IMR-90 (cell line): ENCODE measurements around the gene TIMM10. TPM values are rescaled to one million over a fixed set of nuclear protein-coding genes. Genes with fewer than 3 reads are reported as not detected.

Source experiments
- ATAC-seq: fragments of 200-7000 bp; cut with Tn5 transposase; 2 replicates; pipeline ENCODE4 v1.9.1; 2020; ENCODE audit warnings: low read depth, mild to moderate bottlenecking, moderate library complexity
- BruUV-seq: library from RNA; stranded (reverse); fragments of 400-500 nt; replicated peaks from 2 replicates; lab custom pipeline; 2021; lab: Mats Ljungman, UMichigan
- CTCF ChIA-PET: fragments of 300-600 bp; formaldehyde crosslinking; extraction: SDS; loops from one replicate; lab custom pipeline; 2021; ENCODE audit warnings: antibody characterized with exemption; lab: Yijun Ruan, JAX
- POLR2A ChIA-PET: fragments of 300-600 bp; sonication (Branson Sonifier 250); formaldehyde crosslinking; loops from one replicate; lab custom pipeline; 2022; ENCODE audit warnings: antibody characterized with exemption; ENCODE audit not compliant: unreplicated experiment; lab: Charles Lee
- DNase-seq: peaks from one replicate; pipeline ENCODE4 v3.0.0; 2013
- H2AFZ ChIP-seq: replicated peaks from 2 replicates; pipeline ENCODE3; 2013; ENCODE audit warnings: low read length, mild to moderate bottlenecking; ENCODE audit not compliant: poor library complexity
- H2AK5ac ChIP-seq: 2 replicates; pipeline ENCODE4 v1.6.1; 2013; ENCODE audit warnings: low read depth, low read length, inconsistent platforms
- H2AK9ac ChIP-seq: replicated peaks from 2 replicates; pipeline ENCODE3; 2013; ENCODE audit warnings: mild to moderate bottlenecking, low read depth, low read length, moderate library complexity; ENCODE audit not compliant: poor library complexity
- H2BK120ac ChIP-seq: 2 replicates; pipeline ENCODE4 v1.6.1; 2013; ENCODE audit warnings: low read depth, low read length, inconsistent platforms
- H2BK15ac ChIP-seq: 3 replicates; pipeline ENCODE4 v1.6.1; 2013; ENCODE audit warnings: low read depth, low read length, inconsistent platforms
- H2BK20ac ChIP-seq: 2 replicates; pipeline ENCODE4 v1.6.1; 2013; ENCODE audit warnings: low read depth, mild to moderate bottlenecking, inconsistent platforms, low read length, moderate library complexity
- H2BK5ac ChIP-seq: 2 replicates; pipeline ENCODE4 v1.6.1; 2013; ENCODE audit warnings: mild to moderate bottlenecking, low read depth, low read length, inconsistent platforms; ENCODE audit not compliant: poor library complexity, severe bottlenecking
- H3K14ac ChIP-seq: replicated peaks from 2 replicates; pipeline ENCODE4 v1.6.1; 2013; ENCODE audit warnings: low read depth, low read length, inconsistent platforms
- H3K18ac ChIP-seq: 2 replicates; pipeline ENCODE4 v1.6.1; 2013; ENCODE audit warnings: low read depth, low read length, control low read depth
- H3K23ac ChIP-seq: 2 replicates; pipeline ENCODE4 v1.6.1; 2013; ENCODE audit warnings: low read depth, low read length, inconsistent platforms
- H3K27ac ChIP-seq: 2 replicates; pipeline ENCODE4 v1.5.1; 2013; ENCODE audit warnings: mild to moderate bottlenecking, control low read depth, low read length; ENCODE audit not compliant: insufficient read depth
- H3K27me3 ChIP-seq: 2 replicates; pipeline ENCODE4 v1.6.1; 2013; ENCODE audit warnings: low read length; ENCODE audit not compliant: control insufficient read depth, insufficient read depth
- H3K36me3 ChIP-seq: 2 replicates; pipeline ENCODE4 v1.6.1; 2013; ENCODE audit warnings: low read length, mixed read lengths; ENCODE audit not compliant: control insufficient read depth, insufficient read depth
- H3K4ac ChIP-seq: 2 replicates; pipeline ENCODE4 v1.6.1; 2013; ENCODE audit warnings: low read depth, low read length, inconsistent platforms
- H3K4me1 ChIP-seq: 2 replicates; pipeline ENCODE4 v1.6.1; 2013; ENCODE audit warnings: low read length, mixed read lengths; ENCODE audit not compliant: control insufficient read depth, insufficient read depth
- H3K4me2 ChIP-seq: 2 replicates; pipeline ENCODE4 v1.6.1; 2013; ENCODE audit warnings: low read depth, mild to moderate bottlenecking, control low read depth, low read length, moderate library complexity
- H3K4me3 ChIP-seq: 2 replicates; pipeline ENCODE4 v1.5.1; 2013; ENCODE audit warnings: low read depth, mild to moderate bottlenecking, control low read depth, low read length, moderate library complexity; ENCODE audit not compliant: insufficient read depth
- H3K56ac ChIP-seq: 2 replicates; pipeline ENCODE4 v1.6.1; 2013; ENCODE audit warnings: low read length, inconsistent platforms; ENCODE audit not compliant: insufficient read depth; ENCODE audit errors: extremely low read depth
- H3K79me1 ChIP-seq, 2 experiments: 2 replicates each; pipeline ENCODE4 v1.6.1; 2013; ENCODE audit warnings: low read length in 2 of 2, inconsistent platforms in 1 of 2, low read depth in 1 of 2
- H3K9ac ChIP-seq: 2 replicates; pipeline ENCODE4 v1.6.1; 2013; ENCODE audit warnings: low read depth, low read length, control low read depth
- H3K9me1 ChIP-seq: 2 replicates; pipeline ENCODE4 v1.6.1; 2013; ENCODE audit warnings: low read length, inconsistent platforms; ENCODE audit not compliant: insufficient read depth
- H3K9me3 ChIP-seq: 2 replicates; pipeline ENCODE4 v1.6.1; 2013; ENCODE audit warnings: low read length; ENCODE audit not compliant: control insufficient read depth, insufficient read depth
- H4K20me1 ChIP-seq: 2 replicates; pipeline ENCODE4 v1.6.1; 2013; ENCODE audit warnings: low read length, inconsistent platforms; ENCODE audit not compliant: insufficient read depth
- H4K5ac ChIP-seq: 2 replicates; pipeline ENCODE4 v1.6.1; 2013; ENCODE audit warnings: mild to moderate bottlenecking, low read depth, low read length, control low read depth
- H4K8ac ChIP-seq, 2 experiments: 2 replicates each; pipeline ENCODE4 v1.6.1; 2013; ENCODE audit warnings: low read depth in 2 of 2, low read length in 2 of 2, control low read depth in 1 of 2, inconsistent platforms in 1 of 2
- H4K91ac ChIP-seq: 2 replicates; pipeline ENCODE4 v1.6.1; 2013; ENCODE audit warnings: low read depth, low read length, inconsistent platforms; ENCODE audit not compliant: insufficient read depth
- CHD1 ChIP-seq: IDR thresholded peaks from 2 replicates; pipeline ENCODE4 v1.6.1; 2012; ENCODE audit warnings: low read depth, low read length, improper control_type of control experiment
- MAFK ChIP-seq: IDR thresholded peaks from 2 replicates; pipeline ENCODE4 v1.6.1; 2012; ENCODE audit warnings: low read depth, low read length, improper control_type of control experiment
- MAZ ChIP-seq: IDR thresholded peaks from 2 replicates; pipeline ENCODE4 v1.6.1; 2012; ENCODE audit warnings: low read depth, mild to moderate bottlenecking, low read length, improper control_type of control experiment, moderate library complexity, borderline replicate concordance
- MXI1 ChIP-seq: IDR thresholded peaks from 2 replicates; pipeline ENCODE4 v1.6.1; 2012; ENCODE audit warnings: low read depth, mild to moderate bottlenecking, low read length, moderate library complexity, borderline replicate concordance
- NFE2L2 ChIP-seq: fragments of 150-350 bp; IDR thresholded peaks from 2 replicates; pipeline ENCODE4 v1.6.1; 2016; ENCODE audit warnings: low read depth, mild to moderate bottlenecking, low read length
- RAD21 ChIP-seq: IDR thresholded peaks from 2 replicates; pipeline ENCODE4 v1.6.1; 2012; ENCODE audit warnings: low read length, improper control_type of control experiment
- RFX5 ChIP-seq: IDR thresholded peaks from 2 replicates; pipeline ENCODE4 v1.8.0; 2012; ENCODE audit warnings: low read depth, mild to moderate bottlenecking, low read length, moderate library complexity
- SMC3 ChIP-seq: fragments of 150-350 bp; IDR thresholded peaks from 2 replicates; pipeline ENCODE4 v1.6.1; 2016; ENCODE audit warnings: low read depth, mild to moderate bottlenecking, antibody characterized with exemption, low read length, moderate library complexity
- WGBS, 2 experiments: methylation state at CpG; one replicate each; pipeline versions ENCODE4 v1.1.5 to v1.1.7; 2013; ENCODE audit warnings: missing lambda C conversion rate in 2 of 2; ENCODE audit not compliant: insufficient read length in 1 of 2; ENCODE audit errors: extremely low coverage in 2 of 2; 5-methylcytosine and 5-hydroxymethylcytosine counted together
- dilution Hi-C: fragments of 300-500 bp; cut with HindIII; formaldehyde crosslinking; loops from one replicate; pipeline ENCODE4 v1.14.3; 2018; ENCODE audit warnings: low sequenced_read_pairs; ENCODE audit not compliant: unreplicated experiment
- in situ Hi-C: fragments of 300-500 bp; cut with MboI; formaldehyde crosslinking; loops from 3 replicates; pipeline ENCODE4 v1.14.3; 2019; ENCODE audit warnings: low sequenced_read_pairs, inconsistent platforms, mixed read lengths
- intact Hi-C: fragments of 100-400 bp; cut with micrococcal nuclease; formaldehyde crosslinking; loops from 2 replicates; pipeline ENCODE4 v1.10.0; 2022
- polyA plus RNA-seq, 3 experiments: library from polyadenylated mRNA; depleted of rRNA; stranded (reverse); fragments of >200 nt; gene quantifications; 2 replicates each; pipeline ENCODE4 v1.2.3, GENCODE V29; 2012; ENCODE audit warnings: low replicate concordance in 1 of 3
- total RNA-seq: library from RNA; depleted of rRNA; stranded (reverse); fragments of >200 nt; gene quantifications from 2 replicates; pipeline ENCODE4 v1.2.3, GENCODE V29; 2012
- TF ChIP-seq, protein P1 (sequence below): fragments of 150-350 bp; IDR thresholded peaks from 2 replicates; pipeline ENCODE4 v1.6.1; 2016; ENCODE audit warnings: low read depth, mild to moderate bottlenecking, low read length, moderate library complexity, borderline replicate concordance
- TF ChIP-seq, protein P2 (sequence below): conservative IDR thresholded peaks from 2 replicates; pipeline ENCODE4 v1.5.1; 2012; ENCODE audit warnings: mild to moderate bottlenecking, low read depth, low read length, improper control_type of control experiment

TIMM10 gene
- total and polyA plus RNA-seq, 2 of the 4 experiments (the other 2 are of a cell fraction) = 96.8 to 135 TPM

DNA sequence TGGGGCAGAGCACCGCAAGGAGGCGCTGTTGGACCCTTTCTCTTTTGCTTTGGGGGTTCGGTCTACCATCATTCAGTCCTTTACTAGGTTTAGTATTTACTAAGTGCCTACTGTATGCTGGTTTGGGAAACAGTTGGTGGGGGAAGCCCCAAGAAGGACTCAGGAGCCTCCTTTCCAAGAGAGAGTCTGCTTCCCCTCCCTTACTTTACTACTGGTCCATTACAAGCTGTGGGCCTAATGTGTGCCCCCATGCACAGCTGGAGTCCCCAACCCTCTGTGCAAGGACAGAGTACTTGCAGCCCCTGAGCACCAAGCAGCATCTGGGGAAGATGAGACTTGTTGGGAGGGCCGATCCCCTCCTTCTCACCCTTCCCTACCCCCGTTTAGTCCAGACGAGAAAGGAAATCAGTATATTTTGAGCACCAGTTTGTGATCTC lies 37.8 kb upstream of the TIMM10 start:
- dilution Hi-C loops = no loop called here
- Histone ChIP-seq H3K4ac (peak overlapping the region; percentile 73), H3K9me3 (no peaks in the 10 kb centered on the region), H4K5ac (peak overlapping the region; percentile 36), H2AFZ (peak overlapping the region; percentile 98), H3K14ac (peak overlapping the region; percentile 61; the same call in 1 of the 2 replicates), H3K79me1 (peaks cover 4 to 25% of the 10 kb centered on the region in 2 experiments; a peak in 3 of 4 replicates), H3K4me3 (peak overlapping the region; percentile 80), H3K27ac (peak overlapping the region; percentile 83), H4K20me1 (no peaks in the 10 kb centered on the region), H4K8ac (peak overlapping the region; percentile 27 to 59; a peak in 3 of 4 replicates), H3K18ac (peak overlapping the region; percentile 5; the same call in 1 of the 2 replicates), H2AK5ac (peak overlapping the region; percentile 96), H3K4me1 (peaks cover 11% of the 10 kb centered on the region), H2BK5ac (peak overlapping the region; percentile 61), H3K23ac (no peak overlapping the region), H2BK20ac (peak overlapping the region; percentile 56), H2BK120ac (peak overlapping the region; percentile 49; the same call in 1 of the 2 replicates), H2AK9ac (peak overlapping the region; percentile 22), H3K36me3 (no peaks in the 10 kb centered on the region), H3K4me2 (peak overlapping the region; percentile 64), H2BK15ac (peak overlapping the region; percentile 12; the same call in 1 of the 3 replicates), H3K27me3 (no peaks in the 10 kb centered on the region), H3K9me1 (peaks cover 4% of the 10 kb centered on the region; the same call in 1 of the 2 replicates), H4K91ac (peak overlapping the region; percentile 54), H3K9ac (peak overlapping the region; percentile 13), H3K56ac (peak overlapping the region; percentile 29; the same call in 1 of the 2 replicates)
- CTCF ChIA-PET = interaction anchor here (0.6 to 2.2 kb wide), 10 partner anchors 9 to 951 kb away, joined by 3 to 34 read pairs (median 4); no protein-coding TSS in a partner anchor
- peak; percentile 67 for DNase-seq
- BruUV-seq = no TSS peak
- ATAC-seq = peak; percentile 1; the same call in 1 of the 2 replicates
- TF ChIP-seq SMC3 (peak; percentile 76; the same call in 1 of the 2 replicates), CHD1 (no peak), RFX5 (no peak), MAFK (no peak), RAD21 (peak; percentile 79), NFE2L2 (no peak), MAZ (peak; percentile 34; the same call in 1 of the 2 replicates), MXI1 (peak; percentile 76; the same call in 1 of the 2 replicates)
- TF ChIP-seq, protein P1, sequence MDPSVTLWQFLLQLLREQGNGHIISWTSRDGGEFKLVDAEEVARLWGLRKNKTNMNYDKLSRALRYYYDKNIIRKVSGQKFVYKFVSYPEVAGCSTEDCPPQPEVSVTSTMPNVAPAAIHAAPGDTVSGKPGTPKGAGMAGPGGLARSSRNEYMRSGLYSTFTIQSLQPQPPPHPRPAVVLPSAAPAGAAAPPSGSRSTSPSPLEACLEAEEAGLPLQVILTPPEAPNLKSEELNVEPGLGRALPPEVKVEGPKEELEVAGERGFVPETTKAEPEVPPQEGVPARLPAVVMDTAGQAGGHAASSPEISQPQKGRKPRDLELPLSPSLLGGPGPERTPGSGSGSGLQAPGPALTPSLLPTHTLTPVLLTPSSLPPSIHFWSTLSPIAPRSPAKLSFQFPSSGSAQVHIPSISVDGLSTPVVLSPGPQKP = no peak
- TF ChIP-seq, protein P2, sequence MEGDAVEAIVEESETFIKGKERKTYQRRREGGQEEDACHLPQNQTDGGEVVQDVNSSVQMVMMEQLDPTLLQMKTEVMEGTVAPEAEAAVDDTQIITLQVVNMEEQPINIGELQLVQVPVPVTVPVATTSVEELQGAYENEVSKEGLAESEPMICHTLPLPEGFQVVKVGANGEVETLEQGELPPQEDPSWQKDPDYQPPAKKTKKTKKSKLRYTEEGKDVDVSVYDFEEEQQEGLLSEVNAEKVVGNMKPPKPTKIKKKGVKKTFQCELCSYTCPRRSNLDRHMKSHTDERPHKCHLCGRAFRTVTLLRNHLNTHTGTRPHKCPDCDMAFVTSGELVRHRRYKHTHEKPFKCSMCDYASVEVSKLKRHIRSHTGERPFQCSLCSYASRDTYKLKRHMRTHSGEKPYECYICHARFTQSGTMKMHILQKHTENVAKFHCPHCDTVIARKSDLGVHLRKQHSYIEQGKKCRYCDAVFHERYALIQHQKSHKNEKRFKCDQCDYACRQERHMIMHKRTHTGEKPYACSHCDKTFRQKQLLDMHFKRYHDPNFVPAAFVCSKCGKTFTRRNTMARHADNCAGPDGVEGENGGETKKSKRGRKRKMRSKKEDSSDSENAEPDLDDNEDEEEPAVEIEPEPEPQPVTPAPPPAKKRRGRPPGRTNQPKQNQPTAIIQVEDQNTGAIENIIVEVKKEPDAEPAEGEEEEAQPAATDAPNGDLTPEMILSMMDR = peak; percentile 90
- intact Hi-C loops = loop anchor here (1.0 to 5.0 kb wide), 4 partner anchors 73 to 944 kb away; no protein-coding TSS in a partner anchor
- no CpG with 5 or more reads among the region's 6 CpGs for WGBS, 2 experiments
- in situ Hi-C loops = loop anchor here (5.0 kb wide), 1 partner anchor 74 kb away; no protein-coding TSS in a partner anchor
- POLR2A ChIA-PET = interaction anchor here (1.6 kb wide), 1 partner anchor 72 kb away, joined by 4 read pairs; no protein-coding TSS in a partner anchor
